Loucy (cell line): Measurements from ENCODE around the gene ZMIZ2.

ENCODE experiments used
- EZH2phosphoT487 ChIP-seq: fragments of 200-600 bp; IDR thresholded peaks from 2 replicates; pipeline ENCODE4 v1.6.1; 2018; ENCODE audit warnings: antibody characterized with exemption, mild to moderate bottlenecking, moderate library complexity, borderline replicate concordance
- TF ChIP-seq, protein P1 (sequence below): fragments of 200-600 bp; sonication (generic); conservative IDR thresholded peaks from 2 replicates; pipeline ENCODE4 v1.5.1; 2014; ENCODE audit warnings: mild to moderate bottlenecking, antibody characterized with exemption, low read length

DNA sequence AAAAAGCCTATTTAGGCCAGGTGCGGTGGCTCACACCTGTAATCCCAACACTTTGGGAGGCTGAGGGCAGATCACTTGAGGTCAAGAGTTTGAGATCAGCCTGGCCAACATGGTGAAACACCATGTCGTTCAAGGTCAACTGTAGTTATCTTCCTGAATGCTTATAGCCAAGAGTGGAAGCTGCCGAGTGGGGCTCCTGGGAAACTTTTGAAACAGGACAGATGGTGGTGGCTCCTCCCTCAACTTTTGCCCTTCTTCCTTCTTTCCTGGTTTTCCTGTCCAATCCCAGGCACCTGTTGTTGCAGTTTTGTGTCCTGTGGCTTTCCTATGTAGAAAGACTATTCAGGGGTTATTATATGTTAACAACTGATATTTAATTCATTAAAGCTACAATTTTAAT, 39.1 kb downstream of the ZMIZ2 start:
- TF ChIP-seq, protein P1, sequence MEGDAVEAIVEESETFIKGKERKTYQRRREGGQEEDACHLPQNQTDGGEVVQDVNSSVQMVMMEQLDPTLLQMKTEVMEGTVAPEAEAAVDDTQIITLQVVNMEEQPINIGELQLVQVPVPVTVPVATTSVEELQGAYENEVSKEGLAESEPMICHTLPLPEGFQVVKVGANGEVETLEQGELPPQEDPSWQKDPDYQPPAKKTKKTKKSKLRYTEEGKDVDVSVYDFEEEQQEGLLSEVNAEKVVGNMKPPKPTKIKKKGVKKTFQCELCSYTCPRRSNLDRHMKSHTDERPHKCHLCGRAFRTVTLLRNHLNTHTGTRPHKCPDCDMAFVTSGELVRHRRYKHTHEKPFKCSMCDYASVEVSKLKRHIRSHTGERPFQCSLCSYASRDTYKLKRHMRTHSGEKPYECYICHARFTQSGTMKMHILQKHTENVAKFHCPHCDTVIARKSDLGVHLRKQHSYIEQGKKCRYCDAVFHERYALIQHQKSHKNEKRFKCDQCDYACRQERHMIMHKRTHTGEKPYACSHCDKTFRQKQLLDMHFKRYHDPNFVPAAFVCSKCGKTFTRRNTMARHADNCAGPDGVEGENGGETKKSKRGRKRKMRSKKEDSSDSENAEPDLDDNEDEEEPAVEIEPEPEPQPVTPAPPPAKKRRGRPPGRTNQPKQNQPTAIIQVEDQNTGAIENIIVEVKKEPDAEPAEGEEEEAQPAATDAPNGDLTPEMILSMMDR: no peak
- TF ChIP-seq EZH2phosphoT487: no peak
